Stimulated activated CD8-positive, alpha-beta memory T cell treated with anti-CD3 and anti-CD28 coated beads, Interleukin-15, amount 100 ng/mL, for 4 hours (primary cell): ENCODE results near the gene GOLGA6A.

Experiments
- DNase-seq, 2 donors: peaks; one replicate each; pipeline ENCODE4 v3.0.0-alpha.2; 2020; ENCODE audit warnings: low read depth in 2 of 2

GOLGA6A gene

DNA sequence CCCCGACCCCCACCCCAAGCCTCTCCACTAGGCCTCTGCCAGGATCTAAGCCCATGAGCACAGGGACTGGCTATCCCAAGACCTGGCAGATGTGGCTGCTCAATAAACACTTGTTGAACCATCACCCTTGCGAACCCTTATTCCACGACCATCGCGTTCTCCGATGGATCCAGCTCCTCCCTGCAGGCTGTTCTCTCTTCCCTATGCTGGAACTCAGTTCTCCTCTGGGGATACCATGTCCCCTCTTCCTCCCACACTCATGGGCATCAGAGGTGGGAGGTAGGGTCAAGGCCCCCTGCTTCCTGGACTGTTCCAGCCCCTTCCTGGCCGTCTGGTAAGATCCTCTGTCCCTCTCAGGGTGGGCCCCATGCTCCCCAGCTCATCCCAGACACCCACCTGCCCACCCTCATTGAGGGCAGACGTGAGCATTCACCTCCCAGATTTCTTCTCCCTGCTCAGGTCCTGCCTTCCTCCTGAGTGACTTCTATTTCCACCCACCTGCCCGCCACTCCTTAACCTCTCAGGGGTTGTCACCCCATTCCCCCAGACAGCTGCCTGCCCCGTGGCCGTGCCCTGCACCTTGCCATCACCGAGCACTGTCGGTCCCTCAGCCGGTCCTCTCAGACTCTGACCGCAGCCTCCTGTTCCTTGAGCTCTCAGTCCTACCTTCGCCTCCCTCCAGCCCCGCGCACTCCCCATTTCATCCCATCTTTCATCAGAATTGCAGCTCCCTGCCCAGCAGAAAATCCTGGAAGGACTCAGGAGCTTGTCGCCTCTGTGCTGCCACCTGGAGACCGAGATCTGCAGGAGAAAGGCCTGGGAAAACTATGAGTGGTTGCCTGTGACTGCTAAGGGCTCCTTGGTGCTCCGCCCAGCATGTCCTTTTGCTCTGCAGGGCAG lies 45.8 kb downstream of the GOLGA6A start:
- no peak for DNase-seq

- no peak for DNase-seq
Measured at GRCh38 chr15:74035121-74036017, 47.0 kb downstream of the GOLGA6A start.

- DNase-seq = no peak
Measured at GRCh38 chr15:74034206-74034755, 48.1 kb downstream of the GOLGA6A start.

DNA sequence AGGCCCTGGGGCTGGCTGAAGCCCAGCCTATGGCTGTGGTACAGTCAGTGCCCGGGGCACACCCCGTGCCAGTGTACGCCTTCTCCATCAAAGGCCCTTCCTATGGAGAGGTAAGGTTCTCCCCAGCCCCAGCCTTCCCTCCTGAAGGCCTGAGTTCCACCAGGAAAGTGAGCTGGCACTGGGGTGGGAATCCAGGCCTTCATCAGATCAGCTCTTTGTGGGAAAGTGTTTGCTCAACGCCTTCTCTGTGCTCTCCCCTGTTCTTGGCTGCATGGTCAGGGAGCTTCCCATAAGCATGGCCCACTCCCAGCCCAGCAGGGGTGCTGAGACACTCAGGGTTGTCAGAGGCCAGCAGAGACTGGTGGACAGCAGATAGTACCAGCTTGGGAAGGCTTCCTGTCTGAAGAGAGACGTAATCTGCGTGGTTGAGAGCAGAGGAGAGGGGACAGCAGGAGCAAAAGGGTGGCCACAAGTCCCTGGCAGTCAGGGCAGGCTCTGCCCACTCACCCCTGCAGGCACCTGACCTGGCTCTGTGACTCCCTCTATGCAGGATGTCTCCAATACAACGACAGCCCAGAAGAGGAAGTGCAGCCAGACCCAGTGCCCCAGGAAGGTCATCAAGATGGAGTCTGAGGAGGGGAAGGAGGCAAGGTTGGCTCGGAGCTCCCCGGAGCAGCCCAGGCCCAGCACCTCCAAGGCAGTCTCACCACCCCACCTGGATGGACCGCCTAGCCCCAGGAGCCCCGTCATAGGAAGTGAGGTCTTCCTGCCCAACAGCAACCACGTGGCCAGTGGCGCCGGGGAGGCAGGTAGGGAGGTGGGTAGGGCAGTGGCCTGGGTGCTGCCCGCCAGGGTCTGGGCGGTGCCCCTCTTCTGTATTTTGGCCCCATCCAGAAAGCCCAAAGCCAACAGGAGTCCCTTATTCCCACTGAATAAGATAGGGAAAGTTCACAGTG lies 49.5 kb downstream of the GOLGA6A start:
- no peak for DNase-seq

DNA sequence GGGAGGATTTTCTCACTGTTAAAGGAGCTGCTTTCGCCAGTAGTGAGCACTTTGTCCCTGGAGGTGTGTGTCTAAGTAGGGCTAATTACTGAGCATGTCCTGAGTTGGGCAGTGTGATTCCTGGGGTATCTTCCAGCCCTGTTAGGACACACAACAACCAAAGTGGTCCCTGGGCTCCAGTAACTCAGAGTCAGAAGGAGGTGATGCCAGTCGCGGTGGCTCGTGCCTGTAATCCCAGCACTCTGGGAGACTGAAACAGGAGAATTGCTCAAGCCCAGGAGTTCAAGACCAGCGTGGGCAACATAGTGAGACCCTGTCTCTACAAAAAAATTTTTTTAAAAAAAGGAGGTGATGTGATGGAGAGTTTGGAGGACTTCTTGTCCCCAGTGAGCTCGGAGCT lies 50.3 kb downstream of the GOLGA6A start:
- DNase-seq = no peak

- DNase-seq = no peak
Measured at GRCh38 chr15:74028646-74029045, 53.7 kb downstream of the GOLGA6A start.

- no peak for DNase-seq
Measured at GRCh38 chr15:74027688-74028087, 54.7 kb downstream of the GOLGA6A start.

DNA sequence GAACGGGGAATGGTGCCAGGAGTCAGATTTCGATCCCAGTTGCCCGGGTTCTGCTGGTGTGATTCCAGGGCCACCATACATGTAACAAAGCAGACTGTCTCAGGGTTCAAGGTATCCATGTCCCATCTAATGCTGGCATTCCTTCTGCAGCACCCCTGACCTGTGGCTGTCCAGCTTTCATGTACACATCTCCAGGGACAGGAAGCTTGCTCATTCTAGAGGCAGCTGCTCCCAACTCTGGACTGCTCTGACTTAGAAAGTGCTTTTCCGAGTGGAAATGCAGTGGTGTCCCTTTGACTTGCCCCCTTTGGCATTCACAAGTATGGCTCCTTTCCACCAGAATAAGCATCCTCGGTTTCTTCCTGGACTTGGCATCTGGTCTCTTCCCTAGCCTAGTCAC lies 56.9 kb downstream of the GOLGA6A start:
- no peak for DNase-seq

DNA sequence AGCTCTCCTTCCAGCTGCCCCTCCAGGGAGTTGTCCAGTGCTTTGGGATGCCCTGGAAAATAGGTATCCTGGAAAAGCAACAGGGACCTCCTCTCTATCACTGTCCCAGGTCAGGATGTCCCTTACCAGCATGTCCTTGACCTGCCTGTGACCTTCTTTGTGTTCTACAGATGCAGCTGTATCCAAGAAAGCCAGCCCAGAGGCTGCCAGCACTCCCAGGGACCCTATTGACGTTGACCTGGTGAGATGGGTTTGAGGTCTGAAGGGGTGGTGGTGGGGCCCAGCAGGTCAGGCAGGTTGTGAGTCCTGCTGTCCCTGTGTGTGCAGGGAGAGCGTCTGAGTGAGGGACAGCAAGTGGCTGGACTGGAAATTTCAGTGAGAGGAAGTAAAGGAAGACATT lies 57.7 kb downstream of the GOLGA6A start:
- no peak for DNase-seq

GRCh38 chr15:74022706-74023470 lies 59.5 kb downstream of the GOLGA6A start:
- no peak for DNase-seq
